GM12801 (cell line): ENCODE data around the gene RGS7BP.

Experiments used
- CTCF ChIP-seq: IDR thresholded peaks from one replicate; pipeline ENCODE4 v1.5.1; 2011; ENCODE audit warnings: control low read depth; ENCODE audit not compliant: insufficient read length; ENCODE audit errors: extremely low read depth

RGS7BP gene

GRCh38 chr5:64497386-64497785, 8.4 kb upstream of the RGS7BP start:
- TF ChIP-seq CTCF: no peak

GRCh38 chr5:64502196-64502595, 3.6 kb upstream of the RGS7BP start:
- TF ChIP-seq CTCF: no peak

GRCh38 chr5:64506567-64507263, 900 bp downstream of the RGS7BP start:
- no peak for TF ChIP-seq CTCF

- TF ChIP-seq CTCF: no peak
Observed at GRCh38 chr5:64507264-64507605, 1.4 kb downstream of the RGS7BP start.

- TF ChIP-seq CTCF: no peak
Observed at GRCh38 chr5:64509828-64510227, 4.0 kb downstream of the RGS7BP start.

GRCh38 chr5:64513492-64513891, 7.7 kb downstream of the RGS7BP start:
- TF ChIP-seq CTCF: no peak

- TF ChIP-seq CTCF: no peak
Observed at GRCh38 chr5:64514612-64515011, 8.8 kb downstream of the RGS7BP start.

GRCh38 chr5:64516216-64516615, 10.4 kb downstream of the RGS7BP start:
- TF ChIP-seq CTCF: no peak
